Stimulated activated CD4-positive, alpha-beta T cell treated with anti-CD3 and anti-CD28 coated beads, Interleukin-4, amount 100 ng/mL, for 24 hours (primary cell): ENCODE data around the gene TCP11L1.
"Not testable (repeated sequence)": the region's sequence is repeated elsewhere in the genome, so short reads cannot be mapped to it uniquely, and the experiment has no call there.

Experiments used
- DNase-seq: peaks from one replicate; pipeline ENCODE4 v3.0.0-alpha.2; 2020

TCP11L1 gene

DNA sequence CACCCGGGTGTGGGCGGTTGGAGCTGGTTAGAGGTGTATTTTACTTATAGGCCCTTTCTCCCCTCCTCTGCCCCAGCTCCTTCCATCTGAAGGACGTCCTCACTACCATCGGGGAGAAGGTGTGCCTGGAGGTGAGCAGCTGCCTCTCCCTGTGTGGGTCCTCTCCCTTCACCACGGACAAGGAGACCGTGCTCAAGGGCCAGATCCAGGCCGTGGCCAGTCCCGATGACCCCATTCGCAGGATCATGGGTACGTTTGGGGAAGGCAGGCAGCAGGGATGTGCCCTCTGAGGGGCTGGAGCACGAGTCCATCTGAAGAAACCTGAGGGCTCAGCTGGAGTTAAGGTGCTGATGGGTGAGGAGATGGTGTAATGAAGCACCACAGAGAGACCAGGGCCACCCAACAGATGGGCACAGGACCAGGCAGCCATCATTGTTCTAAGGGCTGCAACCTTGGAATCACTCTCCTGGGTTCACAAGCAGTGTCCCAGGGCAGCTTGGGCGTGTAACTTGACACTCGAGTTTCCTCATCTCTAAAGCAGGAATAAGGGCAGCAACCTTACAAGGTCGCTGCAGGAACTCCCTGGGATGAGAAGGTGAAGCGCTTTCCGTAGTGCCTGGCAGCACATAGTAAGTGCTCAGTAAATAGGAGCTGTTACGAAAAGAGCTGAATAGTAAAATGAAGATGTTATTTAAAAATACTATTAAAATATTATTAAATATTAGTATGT lies 29.4 kb downstream of the TCP11L1 start:
- DNase-seq, result no peak

DNA sequence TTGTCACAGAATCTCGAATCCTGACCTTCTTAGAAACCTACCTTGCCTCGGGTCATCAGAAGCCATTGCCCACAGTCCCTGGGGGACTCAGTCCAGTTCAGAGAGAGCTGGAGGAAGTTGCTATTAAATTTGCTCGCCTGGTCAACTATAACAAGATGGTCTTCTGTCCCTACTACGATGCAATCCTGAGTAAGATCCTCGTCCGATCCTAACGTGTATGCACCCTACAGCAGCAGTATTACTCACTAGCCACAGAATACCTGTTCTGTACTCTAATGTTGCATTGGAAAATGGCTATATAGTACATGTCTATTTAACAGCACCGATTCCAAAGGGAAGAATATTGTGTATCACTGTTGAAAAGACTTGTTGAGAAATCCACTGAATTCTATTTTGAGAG lies 33.1 kb downstream of the TCP11L1 start:
- no peak for DNase-seq

DNA sequence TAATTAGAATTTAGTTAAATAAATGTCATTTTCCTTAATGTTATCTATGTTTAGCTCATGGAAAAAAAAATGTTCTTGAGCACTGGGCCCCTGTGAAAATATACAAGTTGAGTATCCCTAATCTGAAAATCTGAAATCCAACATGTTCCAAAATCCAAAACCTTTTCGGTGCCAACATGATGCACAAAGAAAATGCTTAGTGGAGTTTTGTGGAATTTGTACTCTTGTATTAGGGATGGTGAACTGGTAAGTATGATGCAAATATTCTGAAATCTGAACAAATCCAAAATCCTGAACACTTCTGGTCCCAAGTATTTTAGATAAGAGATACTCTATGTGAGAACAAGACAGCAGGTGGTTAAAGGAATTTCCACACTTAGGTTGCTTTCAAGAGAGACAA lies 44.5 kb downstream of the TCP11L1 start:
- DNase-seq, result no peak

DNA sequence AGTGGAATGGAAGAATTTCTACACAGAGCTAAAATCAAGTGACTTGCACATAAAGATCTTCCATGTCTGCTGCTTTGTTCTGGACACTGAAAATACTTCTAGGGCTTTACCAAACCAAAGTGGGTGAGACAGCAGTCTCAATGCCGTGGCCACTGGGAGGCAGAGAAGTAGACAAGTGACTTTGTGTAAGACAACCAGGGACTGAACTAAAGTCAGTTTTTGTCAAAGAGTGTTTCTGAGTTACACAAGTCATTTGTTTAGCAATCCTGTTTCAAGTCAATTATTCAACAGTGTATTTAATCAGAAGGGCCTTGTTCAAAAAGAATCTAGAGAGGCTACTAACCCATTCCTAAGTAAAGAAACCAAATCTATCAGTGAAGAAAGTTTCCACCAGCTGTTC lies 46.6 kb downstream of the TCP11L1 start:
- DNase-seq, result no peak

DNA sequence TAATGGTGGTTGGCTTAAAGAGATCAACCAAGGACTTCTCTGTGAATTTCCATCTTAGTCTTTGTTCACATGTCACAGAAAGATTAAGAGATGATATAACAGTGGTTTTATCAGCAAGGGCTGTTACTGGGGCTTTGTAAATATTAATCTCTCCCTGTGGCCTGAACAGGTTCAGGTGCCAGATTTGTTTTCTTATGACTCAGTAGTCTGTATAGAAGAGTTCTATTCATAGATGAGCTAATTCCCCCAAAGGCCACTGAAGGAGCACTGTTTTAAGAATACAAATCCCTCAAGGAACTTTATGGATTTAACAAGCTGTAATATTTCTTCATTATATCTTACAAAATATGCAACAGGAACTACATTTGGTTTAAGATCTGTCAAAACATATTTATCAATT lies 50.4 kb downstream of the TCP11L1 start:
- DNase-seq, result no peak

DNA sequence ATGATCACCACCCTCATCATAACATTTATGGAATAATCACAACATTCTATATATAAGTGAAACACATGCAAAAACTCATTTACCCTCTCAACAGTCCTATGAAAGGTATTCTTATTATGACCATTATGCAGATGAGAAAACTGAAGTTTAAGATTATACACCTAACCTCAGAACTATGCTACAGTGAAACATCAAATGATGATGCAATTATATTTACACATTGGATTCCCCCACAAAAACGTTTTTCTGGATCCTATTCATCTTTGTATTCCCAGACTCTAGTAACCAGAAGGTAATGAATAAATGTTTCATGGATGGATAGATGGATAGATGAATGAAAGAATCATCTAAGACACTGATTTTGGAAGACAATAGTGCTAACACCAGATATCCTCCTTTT lies 54.8 kb downstream of the TCP11L1 start:
- DNase-seq, result no peak

DNA sequence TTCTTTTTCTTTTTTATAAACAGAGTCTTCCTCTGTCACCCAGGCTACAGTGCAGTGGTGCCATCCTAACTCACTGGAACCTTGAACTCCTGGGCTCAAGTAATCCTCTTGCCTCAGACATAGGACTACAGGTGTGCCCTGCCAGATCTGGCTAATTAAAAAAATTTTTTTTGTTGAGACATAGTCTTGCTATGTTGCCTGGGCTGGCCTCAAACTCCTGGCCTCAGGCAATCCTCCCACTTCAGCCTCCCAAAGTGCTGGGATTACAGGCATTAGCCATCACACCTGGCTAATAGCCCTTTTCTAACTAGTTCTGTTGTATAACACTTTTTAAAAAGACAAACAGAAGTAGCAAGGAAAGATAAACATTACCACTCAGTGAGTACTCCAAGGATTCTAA lies 64.5 kb downstream of the TCP11L1 start:
- DNase-seq, result no peak

DNA sequence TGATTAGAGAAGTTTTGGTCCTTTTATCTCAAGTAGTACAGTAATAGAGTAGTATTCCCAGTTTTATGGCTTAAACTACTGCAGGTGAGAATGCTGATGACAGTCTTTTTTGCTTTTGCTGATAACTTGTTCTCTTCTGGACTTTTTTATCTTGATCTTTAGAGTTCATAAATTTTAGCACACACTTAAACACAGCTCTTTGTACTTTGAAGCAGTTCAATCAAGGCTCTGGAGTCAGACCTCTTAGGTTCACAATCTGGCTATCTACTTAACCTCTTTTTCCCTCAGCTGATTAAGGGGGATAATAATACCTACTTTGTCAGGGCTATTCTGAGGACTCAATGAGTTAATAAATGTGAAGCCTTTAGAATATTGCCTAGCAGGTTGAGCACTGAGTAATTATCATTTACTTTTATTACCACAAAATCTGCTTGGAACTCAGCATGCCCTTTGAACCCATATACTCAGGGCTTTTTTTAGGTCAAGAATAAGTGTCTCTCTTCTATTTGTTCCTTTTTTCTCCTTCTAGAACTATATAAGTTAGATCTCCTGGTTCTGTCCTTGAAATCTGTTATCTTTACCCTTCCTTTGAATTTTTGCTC lies 70.0 kb downstream of the TCP11L1 start:
- no peak for DNase-seq

DNA sequence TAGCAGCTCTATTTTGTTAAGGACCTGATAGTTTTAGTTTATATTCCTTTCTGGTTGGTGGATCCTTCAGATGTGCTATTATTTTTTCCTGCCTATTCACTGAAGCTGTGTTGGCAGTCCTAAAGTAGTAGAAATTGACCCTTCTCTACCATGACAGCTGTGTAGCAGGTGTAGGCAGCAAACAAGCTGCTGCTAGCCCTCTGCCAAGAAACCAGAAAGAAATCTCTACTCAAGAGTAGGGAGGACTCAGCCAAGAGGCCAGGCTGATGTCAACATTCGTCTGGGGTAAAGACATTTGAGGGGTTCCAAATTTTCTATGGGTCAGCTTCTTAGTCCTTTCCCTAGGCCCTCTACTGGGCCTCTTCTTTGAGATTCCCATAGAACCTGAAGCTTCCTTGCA lies 70.7 kb downstream of the TCP11L1 start:
- no peak for DNase-seq

DNA sequence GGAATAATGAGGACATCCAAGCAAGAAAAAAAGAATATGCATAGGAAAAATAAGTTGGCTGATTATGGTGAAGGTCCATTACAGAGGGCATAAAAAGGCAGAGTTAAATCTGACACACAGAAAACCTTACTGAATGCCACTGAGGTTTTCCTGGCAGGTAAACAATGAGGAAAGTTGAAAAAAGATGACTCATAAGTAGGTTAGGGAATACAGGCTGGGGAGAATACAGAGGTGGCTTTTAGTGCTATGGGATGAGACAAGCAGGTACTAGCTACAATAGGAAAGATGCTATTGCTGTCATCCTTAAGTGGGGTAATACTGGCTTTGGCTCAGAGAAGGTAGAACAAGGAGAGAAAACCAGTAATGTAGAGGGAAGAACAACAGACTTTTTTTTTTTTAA lies 77.2 kb downstream of the TCP11L1 start:
- no peak for DNase-seq

DNA sequence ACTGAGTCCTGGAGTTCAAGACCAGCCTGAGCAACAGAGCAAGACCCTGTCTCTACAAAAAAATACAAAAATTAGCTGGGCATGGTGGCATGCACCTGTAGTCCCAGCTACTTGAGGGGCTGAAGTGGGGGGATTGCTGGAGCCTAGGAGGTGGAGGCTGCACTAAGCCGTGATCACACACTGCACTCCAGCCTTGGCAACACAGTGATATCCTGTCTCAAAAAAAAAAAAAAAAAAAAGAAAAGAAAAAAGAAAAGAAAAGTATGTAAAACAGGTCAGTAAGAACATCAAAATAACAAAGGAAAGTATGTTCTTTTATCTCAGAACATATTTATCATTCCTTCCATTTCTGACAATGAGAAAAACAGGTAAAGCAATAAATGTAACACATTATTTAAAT lies 83.3 kb downstream of the TCP11L1 start:
- DNase-seq, result not testable (repeated sequence)
